ENCODE results near the gene PCDH18.
"Not testable (repeated sequence)": the region's sequence is repeated elsewhere in the genome, so short reads cannot be mapped to it uniquely, and the experiment has no call there.

The PCDH18 gene

GRCh38 chr4:137531986-137532868 is at the start of gene PCDH18:
PCDH18 (minus strand) TSS chr4:137532494; CDS start chr4:137532088, 406 bp downstream.
- DNase-seq (ENCODE audit: low read depth in 1 of 2, low spot score in 1 of 2): no peak

- DNase-seq (ENCODE audit: low read depth in 1 of 2, low spot score in 1 of 2): no peak
These were observed 44.2 kb upstream of the PCDH18 start for GRCh38 chr4:137576446-137576845.

GRCh38 chr4:137572647-137573046 is 40.4 kb upstream of the PCDH18 start:
- no peak for DNase-seq (ENCODE audit: low read depth in 1 of 2, low spot score in 1 of 2)

GRCh38 chr4:137572163-137572562 is 39.9 kb upstream of the PCDH18 start:
- DNase-seq (ENCODE audit: low read depth in 1 of 2, low spot score in 1 of 2): no peak

GRCh38 chr4:137559801-137560200 is 27.5 kb upstream of the PCDH18 start:
- DNase-seq (ENCODE audit: low read depth in 1 of 2, low spot score in 1 of 2): no peak

GRCh38 chr4:137558951-137559350 is 26.7 kb upstream of the PCDH18 start:
- no peak for DNase-seq (ENCODE audit: low read depth in 1 of 2, low spot score in 1 of 2)

GRCh38 chr4:137545461-137545861 is 13.2 kb upstream of the PCDH18 start:
- no peak for DNase-seq (ENCODE audit: low read depth in 1 of 2, low spot score in 1 of 2)

GRCh38 chr4:137543648-137544047 is 11.4 kb upstream of the PCDH18 start:
- DNase-seq (ENCODE audit: low read depth in 1 of 2, low spot score in 1 of 2): no peak

GRCh38 chr4:137543198-137543597 is 10.9 kb upstream of the PCDH18 start:
- no peak for DNase-seq (ENCODE audit: low read depth in 1 of 2, low spot score in 1 of 2)

GRCh38 chr4:137541876-137542646 is 9.8 kb upstream of the PCDH18 start:
- no peak for DNase-seq (ENCODE audit: low read depth in 1 of 2, low spot score in 1 of 2)

GRCh38 chr4:137541181-137541580 is 8.9 kb upstream of the PCDH18 start:
- no peak for DNase-seq (ENCODE audit: low read depth in 1 of 2, low spot score in 1 of 2)

- DNase-seq (ENCODE audit: low read depth in 1 of 2, low spot score in 1 of 2): no peak
These were observed 8.1 kb upstream of the PCDH18 start for GRCh38 chr4:137540356-137540755.

- DNase-seq (ENCODE audit: low read depth in 1 of 2, low spot score in 1 of 2): no peak
These were observed 6.2 kb upstream of the PCDH18 start for GRCh38 chr4:137538526-137538925.

GRCh38 chr4:137537807-137538206 is 5.5 kb upstream of the PCDH18 start:
- not testable (repeated sequence) for DNase-seq (ENCODE audit: low read depth in 1 of 2, low spot score in 1 of 2)

- DNase-seq (ENCODE audit: low read depth in 1 of 2, low spot score in 1 of 2): no peak
These were observed 4.7 kb upstream of the PCDH18 start for GRCh38 chr4:137536789-137537561.

GRCh38 chr4:137535718-137536117 is 3.4 kb upstream of the PCDH18 start:
- no peak for DNase-seq (ENCODE audit: low read depth in 1 of 2, low spot score in 1 of 2)

GRCh38 chr4:137534516-137534915 is 2.2 kb upstream of the PCDH18 start:
- DNase-seq (ENCODE audit: low read depth in 1 of 2, low spot score in 1 of 2): no peak

- DNase-seq (ENCODE audit: low read depth in 1 of 2, low spot score in 1 of 2): no peak
These were observed 1.6 kb upstream of the PCDH18 start for GRCh38 chr4:137533855-137534254.

GRCh38 chr4:137532869-137533236 is 559 bp upstream of the PCDH18 start:
- no peak for DNase-seq (ENCODE audit: low read depth in 1 of 2, low spot score in 1 of 2)

GRCh38 chr4:137531168-137531985 is 917 bp downstream of the PCDH18 start:
- DNase-seq (ENCODE audit: low read depth in 1 of 2, low spot score in 1 of 2): no peak

GRCh38 chr4:137530176-137530575 is 2.1 kb downstream of the PCDH18 start:
- no peak for DNase-seq (ENCODE audit: low read depth in 1 of 2, low spot score in 1 of 2)
